PC-9 (cell line): ENCODE data around the gene CTNNA3. TPM values are rescaled to one million over a fixed set of nuclear protein-coding genes. Genes with fewer than 3 reads are reported as not detected.
"Not testable (repeated sequence)": the region's sequence is repeated elsewhere in the genome, so short reads cannot be mapped to it uniquely, and the experiment has no call there.

Experiments used
- BruUV-seq: library from RNA; stranded (reverse); fragments of 400-500 nt; replicated peaks from 2 replicates; lab custom pipeline; 2021; lab: Mats Ljungman, UMichigan
- CTCF ChIA-PET: fragments of 300-600 bp; sonication (Branson Sonifier 250); formaldehyde crosslinking; loops from one replicate; lab custom pipeline; 2022; ENCODE audit warnings: antibody characterized with exemption; lab: Charles Lee
- POLR2A ChIA-PET: fragments of 300-600 bp; sonication (Branson Sonifier 250); formaldehyde crosslinking; loops from one replicate; lab custom pipeline; 2022; ENCODE audit warnings: antibody characterized with exemption; ENCODE audit not compliant: unreplicated experiment; lab: Charles Lee
- DNase-seq, 2 experiments: peaks; one replicate each; pipeline versions ENCODE4 v3.0.0 to v3.0.0-alpha.2; 2015 to 2022; ENCODE audit warnings: mixed read lengths in 1 of 2
- H2AFZ ChIP-seq: fragments of 200-600 bp; sonication (generic); 2 replicates; pipeline ENCODE4 v1.8.1; 2017; ENCODE audit warnings: antibody characterized with exemption
- H3F3A ChIP-seq: fragments of 200-600 bp; sonication (generic); 2 replicates; pipeline ENCODE4 v1.8.1; 2017; ENCODE audit warnings: antibody characterized with exemption, mild to moderate bottlenecking, low read depth; ENCODE audit not compliant: insufficient read depth
- H3K27ac ChIP-seq: fragments of 200-600 bp; sonication (generic); 2 replicates; pipeline ENCODE4 v1.6.1; 2016; ENCODE audit warnings: mixed run types
- H3K27me3 ChIP-seq: fragments of 200-600 bp; sonication (generic); 2 replicates; pipeline ENCODE4 v1.6.1; 2016; ENCODE audit warnings: low read depth, mixed run types; ENCODE audit not compliant: insufficient read depth
- H3K36me3 ChIP-seq: fragments of 200-600 bp; sonication (generic); 2 replicates; pipeline ENCODE4 v1.6.1; 2016; ENCODE audit warnings: low read depth, mixed run types
- H3K4me1 ChIP-seq: fragments of 200-600 bp; sonication (generic); replicated peaks from 2 replicates; pipeline ENCODE4 v1.6.1; 2016; ENCODE audit warnings: mixed run types; ENCODE audit not compliant: insufficient read depth
- H3K4me2 ChIP-seq: fragments of 200-600 bp; sonication (generic); 2 replicates; pipeline ENCODE4 v1.6.1; 2017; ENCODE audit warnings: mixed run types
- H3K4me3 ChIP-seq: fragments of 200-600 bp; sonication (generic); 2 replicates; pipeline ENCODE4 v1.6.1; 2016; ENCODE audit warnings: mixed run types
- H3K79me2 ChIP-seq: fragments of 200-600 bp; sonication (generic); 2 replicates; pipeline ENCODE4 v1.6.1; 2017; ENCODE audit warnings: low read depth, mixed run types
- H3K9me2 ChIP-seq: fragments of 200-600 bp; sonication (generic); 2 replicates; pipeline ENCODE4 v1.8.1; 2017; ENCODE audit warnings: mild to moderate bottlenecking; ENCODE audit not compliant: insufficient read depth
- H3K9me3 ChIP-seq: fragments of 200-600 bp; sonication (generic); 2 replicates; pipeline ENCODE4 v1.8.1; 2016; ENCODE audit warnings: low read depth; ENCODE audit not compliant: insufficient read depth
- H4K20me1 ChIP-seq: fragments of 200-600 bp; sonication (generic); 2 replicates; pipeline ENCODE4 v1.8.1; 2017; ENCODE audit not compliant: insufficient read depth
- EZH2 ChIP-seq: fragments of 200-600 bp; sonication (generic); IDR thresholded peaks from 2 replicates; pipeline ENCODE4 v1.8.0; 2017; ENCODE audit warnings: antibody characterized with exemption, low read depth
- intact Hi-C: fragments of 100-400 bp; cut with micrococcal nuclease; formaldehyde crosslinking; loops from one replicate; pipeline ENCODE4 v1.10.0; 2022; ENCODE audit not compliant: unreplicated experiment
- total RNA-seq: library from RNA; stranded (reverse); gene quantifications from 2 replicates; pipeline ENCODE4 v1.2.3, GENCODE V29; 2021
- TF ChIP-seq, protein P1 (sequence below): fragments of 200-600 bp; sonication (generic); conservative IDR thresholded peaks from 2 replicates; pipeline ENCODE4 v1.6.1; 2017; ENCODE audit warnings: mixed run types, antibody characterized with exemption, mild to moderate bottlenecking, moderate library complexity

Gene CTNNA3
- total RNA-seq, 1 experiment from 2014 or later, result not detected

DNA sequence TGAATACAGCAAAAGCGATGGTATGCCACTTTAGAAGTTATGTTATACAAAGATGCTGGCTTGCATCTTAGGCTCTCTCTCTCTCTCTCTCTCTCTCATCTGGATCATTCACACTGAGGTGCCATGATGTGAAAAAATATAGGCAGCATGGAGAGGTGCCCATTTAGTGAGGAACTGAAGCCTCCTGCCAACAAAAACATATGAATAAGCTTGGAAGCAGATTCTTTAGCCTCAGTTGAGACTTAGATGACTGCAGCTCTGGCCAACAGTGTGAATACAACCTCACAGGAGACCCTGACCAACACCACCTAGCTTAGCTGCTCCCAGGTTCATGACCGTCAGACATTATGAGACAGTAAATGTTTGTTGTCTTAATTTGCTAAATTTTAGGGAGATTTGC is 1330.3 kb downstream of the CTNNA3 start:
- no TSS peak for BruUV-seq
- Histone ChIP-seq H3K9me2 (no peaks in the 10 kb centered on the region), H2AFZ (no peak overlapping the region), H3K4me1 (no peaks in the 10 kb centered on the region), H3F3A (no peaks in the 10 kb centered on the region), H3K27me3 (no peaks in the 10 kb centered on the region), H3K4me2 (no peak overlapping the region), H3K4me3 (no peak overlapping the region), H3K27ac (no peak overlapping the region), H3K79me2 (no peaks in the 10 kb centered on the region), H3K36me3 (no peaks in the 10 kb centered on the region), H3K9me3 (no peaks in the 10 kb centered on the region), H4K20me1 (no peaks in the 10 kb centered on the region)
- TF ChIP-seq, protein P1, sequence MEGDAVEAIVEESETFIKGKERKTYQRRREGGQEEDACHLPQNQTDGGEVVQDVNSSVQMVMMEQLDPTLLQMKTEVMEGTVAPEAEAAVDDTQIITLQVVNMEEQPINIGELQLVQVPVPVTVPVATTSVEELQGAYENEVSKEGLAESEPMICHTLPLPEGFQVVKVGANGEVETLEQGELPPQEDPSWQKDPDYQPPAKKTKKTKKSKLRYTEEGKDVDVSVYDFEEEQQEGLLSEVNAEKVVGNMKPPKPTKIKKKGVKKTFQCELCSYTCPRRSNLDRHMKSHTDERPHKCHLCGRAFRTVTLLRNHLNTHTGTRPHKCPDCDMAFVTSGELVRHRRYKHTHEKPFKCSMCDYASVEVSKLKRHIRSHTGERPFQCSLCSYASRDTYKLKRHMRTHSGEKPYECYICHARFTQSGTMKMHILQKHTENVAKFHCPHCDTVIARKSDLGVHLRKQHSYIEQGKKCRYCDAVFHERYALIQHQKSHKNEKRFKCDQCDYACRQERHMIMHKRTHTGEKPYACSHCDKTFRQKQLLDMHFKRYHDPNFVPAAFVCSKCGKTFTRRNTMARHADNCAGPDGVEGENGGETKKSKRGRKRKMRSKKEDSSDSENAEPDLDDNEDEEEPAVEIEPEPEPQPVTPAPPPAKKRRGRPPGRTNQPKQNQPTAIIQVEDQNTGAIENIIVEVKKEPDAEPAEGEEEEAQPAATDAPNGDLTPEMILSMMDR, result no peak
- TF ChIP-seq EZH2, result no peak
- POLR2A ChIA-PET, result interaction anchor here (0.5 to 0.7 kb wide), 2 partner anchors 12 to 1086 kb away, joined by 5 read pairs; no protein-coding TSS in a partner anchor
- intact Hi-C loops, result no loop called here
- no peak for DNase-seq
- CTCF ChIA-PET, result no interaction called here

DNA sequence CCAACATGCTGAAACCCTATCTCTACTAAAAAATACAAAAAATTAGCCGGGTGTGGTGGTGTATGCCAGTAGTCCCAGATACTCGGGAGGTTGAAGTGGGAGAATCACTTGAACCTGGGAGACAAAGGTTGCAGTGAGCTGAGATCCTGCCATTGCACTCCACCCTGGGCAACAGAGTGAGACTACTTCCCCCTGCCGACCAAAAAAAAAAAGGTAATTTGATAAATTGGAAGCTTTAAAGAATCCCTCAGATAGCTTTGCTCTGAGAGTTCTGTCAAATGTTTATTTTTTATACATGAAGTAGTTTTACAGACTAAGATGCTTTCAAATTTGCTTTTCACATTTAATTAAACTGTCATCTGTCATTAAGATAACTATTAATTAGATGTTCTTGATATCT is 1333.5 kb downstream of the CTNNA3 start:
- TF ChIP-seq EZH2, result no peak
- TF ChIP-seq, protein P1, result no peak; the same call in 1 of the 2 replicates
- Histone ChIP-seq H4K20me1 (no peaks in the 10 kb centered on the region), H3K79me2 (no peaks in the 10 kb centered on the region), H3K27me3 (no peaks in the 10 kb centered on the region), H3K4me1 (no peaks in the 10 kb centered on the region), H3K36me3 (no peaks in the 10 kb centered on the region), H3K4me2 (no peak overlapping the region), H3K27ac (no peak overlapping the region), H2AFZ (no peak overlapping the region), H3K9me3 (no peaks in the 10 kb centered on the region), H3K4me3 (no peak overlapping the region), H3F3A (no peaks in the 10 kb centered on the region), H3K9me2 (no peaks in the 10 kb centered on the region)
- CTCF ChIA-PET, result interaction anchor here (0.6 kb wide), 1 partner anchor 141 kb away, joined by 3 read pairs; no protein-coding TSS in a partner anchor
- no TSS peak for BruUV-seq
- intact Hi-C loops, result no loop called here
- POLR2A ChIA-PET, result no interaction called here
- no peak for DNase-seq

DNA sequence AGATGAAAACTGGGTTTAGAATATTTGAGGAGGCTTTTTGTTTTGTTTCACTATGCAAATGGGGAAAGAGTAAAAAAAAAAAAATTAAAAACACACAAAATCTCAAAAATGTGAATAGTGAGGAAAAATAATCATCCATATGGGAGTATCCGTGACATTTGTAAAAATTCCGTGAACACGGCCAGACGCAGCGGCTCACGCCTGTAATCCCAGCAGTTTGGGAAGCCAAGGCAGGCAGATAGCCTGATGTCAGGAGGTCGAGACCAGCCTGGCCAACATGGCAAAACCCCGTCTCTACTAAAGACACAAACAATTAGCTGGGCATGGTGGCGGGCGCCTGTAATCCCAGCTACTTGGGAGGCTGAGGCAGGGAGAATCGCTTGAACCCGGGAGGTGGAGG is 1342.2 kb downstream of the CTNNA3 start:
- H3K4me2 ChIP-seq, H3K36me3 ChIP-seq, H3K27ac ChIP-seq, CTCF ChIA-PET, BruUV-seq, H3K9me2 ChIP-seq, H3K4me1 ChIP-seq, H3K4me3 ChIP-seq, intact Hi-C loops, H2AFZ ChIP-seq, DNase-seq, H3K27me3 ChIP-seq, H4K20me1 ChIP-seq, H3K79me2 ChIP-seq, H3K9me3 ChIP-seq, POLR2A ChIA-PET, H3F3A ChIP-seq: not testable (repeated sequence)

DNA sequence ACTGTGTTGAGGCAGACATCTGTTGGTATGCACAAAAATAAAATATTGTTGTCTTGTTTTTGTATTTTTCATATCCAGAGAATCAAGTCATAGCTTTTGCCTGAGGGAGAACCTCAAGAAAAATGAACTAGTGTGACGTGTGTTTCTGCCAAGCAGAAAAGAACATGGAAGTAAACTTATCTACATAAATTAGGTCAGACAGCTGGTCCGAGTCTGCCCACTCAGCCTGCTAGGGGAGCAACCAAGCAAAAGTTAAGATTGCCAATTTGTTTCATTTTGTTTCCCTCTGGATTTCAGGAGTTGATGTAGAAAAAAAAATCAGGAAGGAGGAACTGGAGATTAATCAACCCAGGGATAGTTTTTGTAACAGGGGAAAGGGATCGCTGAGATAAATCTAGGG is 1342.6 kb downstream of the CTNNA3 start:
- no peaks in the 10 kb centered on the region for H3K79me2 ChIP-seq
- no peaks in the 10 kb centered on the region for H3K27me3 ChIP-seq
- no peaks in the 10 kb centered on the region for H3K9me2 ChIP-seq
- ChIA-PET POLR2A (interaction anchor here (0.6 kb wide), 1 partner anchor 153 kb away, joined by 5 read pairs; no protein-coding TSS in a partner anchor), CTCF (no interaction called here)
- no peaks in the 10 kb centered on the region; the same call in 1 of the 2 replicates for H4K20me1 ChIP-seq
- BruUV-seq, result no TSS peak
- no peaks in the 10 kb centered on the region for H3K36me3 ChIP-seq
- H3K4me1 ChIP-seq, result no peaks in the 10 kb centered on the region
- H2AFZ ChIP-seq, result no peak overlapping the region
- no peaks in the 10 kb centered on the region for H3F3A ChIP-seq
- no peak overlapping the region for H3K4me2 ChIP-seq
- H3K9me3 ChIP-seq, result no peaks in the 10 kb centered on the region
- DNase-seq, result no peak
- H3K4me3 ChIP-seq, result no peak overlapping the region
- TF ChIP-seq EZH2, result no peak
- TF ChIP-seq, protein P1, result no peak
- H3K27ac ChIP-seq, result no peak overlapping the region
- intact Hi-C loops, result no loop called here
